Activated CD4-positive, alpha-beta T cell treated with anti-CD3 and anti-CD28 coated beads, Interleukin-2, Interleukin-6, amounts not matched to agents 100 ng/mL and 50 ng/mL, durations not matched to agents 16 hours and 8 hours (primary cell): ENCODE results near the gene TRIM8.

Experiments
- DNase-seq: peaks from one replicate; pipeline ENCODE4 v3.0.0-alpha.2; 2020

Gene TRIM8

GRCh38 chr10:102634686-102635085 is 9.6 kb upstream of the TRIM8 start:
- DNase-seq = no peak

- DNase-seq = no peak
These were observed 8.9 kb upstream of the TRIM8 start for GRCh38 chr10:102635377-102635776.

GRCh38 chr10:102639537-102639936 is 4.7 kb upstream of the TRIM8 start:
- no peak for DNase-seq

- DNase-seq = no peak
These were observed 2.9 kb upstream of the TRIM8 start for GRCh38 chr10:102641402-102641801.

- peak; percentile 99 for DNase-seq
These were observed 2.2 kb upstream of the TRIM8 start for GRCh38 chr10:102641880-102642735.

- DNase-seq = peak; percentile 42
These were observed 1.4 kb upstream of the TRIM8 start for GRCh38 chr10:102642736-102643335.

GRCh38 chr10:102643336-102644065 is 778 bp upstream of the TRIM8 start:
- DNase-seq = peak; percentile 71

- DNase-seq = peak; percentile 83
These were observed 538 bp downstream of the TRIM8 start for GRCh38 chr10:102644646-102645387.

- peak; percentile 52 for DNase-seq
These were observed 1.1 kb downstream of the TRIM8 start for GRCh38 chr10:102645388-102645740.

GRCh38 chr10:102645741-102646609 is 1.7 kb downstream of the TRIM8 start:
- peak; percentile 87 for DNase-seq

GRCh38 chr10:102646610-102647442 is 2.5 kb downstream of the TRIM8 start:
- peak; percentile 63 for DNase-seq

GRCh38 chr10:102647443-102648268 is 3.4 kb downstream of the TRIM8 start:
- DNase-seq = no peak

GRCh38 chr10:102648269-102648888 is 4.1 kb downstream of the TRIM8 start:
- no peak for DNase-seq

GRCh38 chr10:102648889-102649796 is 4.9 kb downstream of the TRIM8 start:
- DNase-seq = peak; percentile 24

GRCh38 chr10:102649797-102650654 is 5.7 kb downstream of the TRIM8 start:
- no peak for DNase-seq

GRCh38 chr10:102650655-102651454 is 6.6 kb downstream of the TRIM8 start:
- DNase-seq = no peak
